LNCaP clone FGC (cell line): Measurements from ENCODE around the gene HES5.

ENCODE experiments used
- DNase-seq: peaks from one replicate; pipeline ENCODE4 v3.0.0-alpha.2; 2011; ENCODE audit warnings: low read depth
- H3K4me3 ChIP-seq: 2 replicates; pipeline ENCODE4 v1.5.1; 2011; ENCODE audit warnings: mild to moderate bottlenecking, low read depth, low read length, control low read depth
- TF ChIP-seq, protein P1 (sequence below): IDR thresholded peaks from 2 replicates; pipeline ENCODE4 v1.5.1; 2012; ENCODE audit warnings: mild to moderate bottlenecking; ENCODE audit not compliant: control insufficient read depth, insufficient read depth; ENCODE audit errors: extremely low read depth

HES5 gene

GRCh38 chr1:2489615-2490014 is 40.4 kb downstream of the HES5 start:
- TF ChIP-seq, protein P1, sequence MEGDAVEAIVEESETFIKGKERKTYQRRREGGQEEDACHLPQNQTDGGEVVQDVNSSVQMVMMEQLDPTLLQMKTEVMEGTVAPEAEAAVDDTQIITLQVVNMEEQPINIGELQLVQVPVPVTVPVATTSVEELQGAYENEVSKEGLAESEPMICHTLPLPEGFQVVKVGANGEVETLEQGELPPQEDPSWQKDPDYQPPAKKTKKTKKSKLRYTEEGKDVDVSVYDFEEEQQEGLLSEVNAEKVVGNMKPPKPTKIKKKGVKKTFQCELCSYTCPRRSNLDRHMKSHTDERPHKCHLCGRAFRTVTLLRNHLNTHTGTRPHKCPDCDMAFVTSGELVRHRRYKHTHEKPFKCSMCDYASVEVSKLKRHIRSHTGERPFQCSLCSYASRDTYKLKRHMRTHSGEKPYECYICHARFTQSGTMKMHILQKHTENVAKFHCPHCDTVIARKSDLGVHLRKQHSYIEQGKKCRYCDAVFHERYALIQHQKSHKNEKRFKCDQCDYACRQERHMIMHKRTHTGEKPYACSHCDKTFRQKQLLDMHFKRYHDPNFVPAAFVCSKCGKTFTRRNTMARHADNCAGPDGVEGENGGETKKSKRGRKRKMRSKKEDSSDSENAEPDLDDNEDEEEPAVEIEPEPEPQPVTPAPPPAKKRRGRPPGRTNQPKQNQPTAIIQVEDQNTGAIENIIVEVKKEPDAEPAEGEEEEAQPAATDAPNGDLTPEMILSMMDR, result no peak
- no peak for DNase-seq
- H3K4me3 ChIP-seq, result no peak overlapping the region

GRCh38 chr1:2488688-2489087 is 41.4 kb downstream of the HES5 start:
- H3K4me3 ChIP-seq, result no peak overlapping the region
- DNase-seq, result no peak
- TF ChIP-seq, protein P1, result no peak

DNA sequence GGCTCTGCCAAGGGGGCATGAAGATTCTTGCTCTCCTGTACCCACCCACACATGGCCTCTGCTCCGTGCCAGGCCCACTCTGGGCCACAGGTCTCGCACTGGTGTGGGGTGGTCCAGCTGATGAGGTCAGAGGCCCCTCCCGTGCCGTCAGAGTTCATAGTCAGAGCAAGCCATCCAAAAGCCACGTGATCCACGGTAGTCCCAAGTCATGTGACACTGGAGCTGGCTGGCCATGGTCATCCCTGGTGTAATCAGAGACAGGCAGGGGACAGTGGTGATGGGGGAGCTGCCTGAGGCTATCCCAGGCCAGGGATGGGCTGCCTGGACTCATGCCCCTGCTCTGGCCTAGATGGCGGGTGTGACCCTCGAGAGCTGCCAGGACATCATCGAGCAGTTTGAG is 43.5 kb downstream of the HES5 start:
- TF ChIP-seq, protein P1, result no peak
- no peak for DNase-seq
- no peak overlapping the region for H3K4me3 ChIP-seq

- TF ChIP-seq, protein P1, result no peak
- DNase-seq, result no peak
- H3K4me3 ChIP-seq, result no peak overlapping the region
Measured at GRCh38 chr1:2486041-2486440, 44.0 kb downstream of the HES5 start.

GRCh38 chr1:2483970-2484369 is 46.1 kb downstream of the HES5 start:
- H3K4me3 ChIP-seq, result no peak overlapping the region
- TF ChIP-seq, protein P1, result no peak
- DNase-seq, result no peak

DNA sequence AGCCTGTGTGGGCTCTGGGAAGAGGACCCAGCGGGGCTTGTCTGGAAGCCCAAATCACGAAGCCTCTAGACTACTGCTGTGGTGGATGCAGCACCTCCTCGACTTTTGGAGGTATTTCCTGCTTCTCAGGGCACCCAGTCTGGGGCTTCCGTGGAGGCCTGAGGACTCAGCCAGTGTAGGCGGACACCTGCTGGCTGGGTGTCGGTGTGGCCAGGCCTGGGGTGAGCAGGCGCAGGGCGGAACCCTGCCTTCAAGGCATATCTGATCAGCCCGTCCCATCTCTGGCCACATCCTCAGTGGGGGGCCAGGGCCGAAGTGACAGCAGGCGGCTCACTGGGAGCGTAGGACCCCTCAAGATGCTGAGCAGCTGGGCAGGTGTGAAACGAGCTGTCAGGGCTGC is 47.0 kb downstream of the HES5 start:
- H3K4me3 ChIP-seq, result no peak overlapping the region
- TF ChIP-seq, protein P1, result no peak
- DNase-seq, result no peak

DNA sequence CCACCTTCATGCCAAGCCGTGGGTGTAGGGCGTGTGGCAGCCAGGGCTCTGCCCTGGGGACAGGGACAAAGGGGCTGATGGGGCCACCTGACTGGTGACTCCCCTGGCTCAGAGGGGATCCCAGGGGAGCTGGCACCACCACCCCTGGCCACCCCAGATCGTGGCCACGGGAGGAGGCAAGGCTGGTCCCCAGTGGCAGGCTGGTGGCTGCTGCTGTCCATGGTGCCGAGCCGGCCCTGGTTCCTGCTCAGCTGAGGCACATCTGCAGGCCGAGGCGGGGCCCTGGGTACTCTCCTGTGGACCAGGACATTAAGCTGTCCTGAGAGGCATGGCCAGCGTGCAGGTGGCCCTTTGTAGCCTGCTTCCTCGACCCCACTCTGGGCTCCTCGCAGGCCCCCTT is 47.5 kb downstream of the HES5 start:
- TF ChIP-seq, protein P1, result no peak
- H3K4me3 ChIP-seq, result no peak overlapping the region
- DNase-seq, result no peak
